Activated CD4-positive, alpha-beta T cell treated with anti-CD3 and anti-CD28 coated beads, Interleukin-2, amount 50 U/mL, for 4 hours (primary cell): ENCODE measurements around the gene KATNB1.
"Not testable (repeated sequence)": the region's sequence is repeated elsewhere in the genome, so short reads cannot be mapped to it uniquely, and the experiment has no call there.

Source experiments
- DNase-seq, 2 experiments: peaks; one replicate each; pipeline ENCODE4 v3.0.0-alpha.2; 2020

Gene KATNB1

GRCh38 chr16:57745768-57746167 is 10.2 kb downstream of the KATNB1 start:
- no peak for DNase-seq

DNA sequence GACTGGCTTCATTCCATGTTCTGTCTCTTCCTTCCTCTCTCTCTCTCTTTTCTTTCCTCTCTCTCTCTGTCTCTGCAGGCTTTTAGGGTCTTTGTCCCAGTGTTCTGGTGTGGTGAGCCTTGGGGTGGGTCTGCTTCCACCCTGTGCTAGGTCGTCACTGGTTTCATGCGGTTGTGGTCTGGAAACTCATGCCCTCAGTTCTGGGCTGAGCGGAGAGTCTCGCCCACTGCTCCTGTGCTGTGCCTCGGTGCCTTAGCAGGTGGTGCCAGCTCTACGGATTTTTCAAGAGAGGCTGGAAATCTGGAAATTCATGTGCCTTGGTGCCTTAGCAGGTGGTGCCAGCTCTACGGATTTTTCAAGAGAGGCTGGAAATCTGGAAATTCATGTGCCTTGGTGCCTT is 10.7 kb downstream of the KATNB1 start:
- not testable (repeated sequence) for DNase-seq

DNA sequence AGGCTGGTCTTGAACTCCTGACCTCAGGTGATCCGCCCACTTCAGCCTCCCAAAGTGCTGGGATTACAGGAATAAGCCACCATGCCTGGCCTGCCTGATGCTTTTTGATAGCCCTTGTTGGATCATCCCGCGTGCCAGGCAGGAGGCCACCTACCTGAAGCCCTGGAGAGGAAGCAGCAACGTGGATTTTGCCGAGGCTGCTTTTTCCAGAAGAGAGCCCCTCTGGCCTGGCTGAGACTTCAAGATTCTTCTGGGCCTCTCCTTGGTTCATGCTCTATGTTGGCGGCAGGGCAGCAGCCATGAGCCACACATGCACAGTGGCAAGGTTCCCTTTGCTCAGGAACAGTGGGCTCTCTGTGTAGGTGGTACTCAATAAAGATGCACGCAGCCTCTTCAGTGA is 11.5 kb downstream of the KATNB1 start:
- no peak for DNase-seq

DNA sequence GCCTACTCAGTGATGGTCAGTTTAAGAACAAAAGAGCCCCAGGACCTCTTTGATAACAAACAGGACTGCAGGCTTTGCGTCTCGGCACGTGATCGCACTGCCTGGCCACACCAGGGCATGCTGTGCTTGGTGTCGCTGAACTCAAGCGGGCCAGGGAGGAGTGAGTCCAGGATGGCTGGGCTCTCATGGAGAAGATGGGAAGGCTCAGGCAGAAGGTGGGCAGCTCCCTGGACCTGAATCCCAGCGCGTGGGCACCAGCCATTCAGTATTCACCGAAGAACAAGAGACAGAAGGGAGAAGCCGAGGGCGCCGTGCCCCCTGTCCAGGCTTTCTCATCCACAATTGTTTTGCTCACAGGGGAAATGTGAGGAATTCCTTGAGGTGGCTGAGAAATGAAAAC is 11.9 kb downstream of the KATNB1 start:
- no peak for DNase-seq

- DNase-seq = no peak
Observed at GRCh38 chr16:57747996-57748395, 12.4 kb downstream of the KATNB1 start.

DNA sequence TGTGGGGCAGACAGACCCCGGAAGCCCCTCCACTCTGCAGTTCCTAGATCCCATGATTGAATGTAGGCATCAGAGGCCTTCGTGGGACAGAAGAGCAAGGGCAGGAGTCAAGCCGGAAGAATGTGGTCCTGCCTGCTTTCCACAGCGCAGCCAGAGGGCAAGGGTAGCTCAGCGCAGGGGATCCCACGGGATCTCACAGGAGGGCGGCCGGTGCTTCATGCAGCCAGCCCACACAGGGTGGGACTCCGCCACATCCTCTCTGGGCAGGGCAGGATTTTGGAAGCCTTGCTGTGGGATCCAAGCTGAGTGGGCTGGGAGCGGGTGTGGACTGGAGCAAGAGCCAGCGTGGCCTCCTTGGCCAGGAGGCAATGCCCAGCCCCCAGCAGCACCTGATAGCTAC is 13.0 kb downstream of the KATNB1 start:
- no peak for DNase-seq

DNA sequence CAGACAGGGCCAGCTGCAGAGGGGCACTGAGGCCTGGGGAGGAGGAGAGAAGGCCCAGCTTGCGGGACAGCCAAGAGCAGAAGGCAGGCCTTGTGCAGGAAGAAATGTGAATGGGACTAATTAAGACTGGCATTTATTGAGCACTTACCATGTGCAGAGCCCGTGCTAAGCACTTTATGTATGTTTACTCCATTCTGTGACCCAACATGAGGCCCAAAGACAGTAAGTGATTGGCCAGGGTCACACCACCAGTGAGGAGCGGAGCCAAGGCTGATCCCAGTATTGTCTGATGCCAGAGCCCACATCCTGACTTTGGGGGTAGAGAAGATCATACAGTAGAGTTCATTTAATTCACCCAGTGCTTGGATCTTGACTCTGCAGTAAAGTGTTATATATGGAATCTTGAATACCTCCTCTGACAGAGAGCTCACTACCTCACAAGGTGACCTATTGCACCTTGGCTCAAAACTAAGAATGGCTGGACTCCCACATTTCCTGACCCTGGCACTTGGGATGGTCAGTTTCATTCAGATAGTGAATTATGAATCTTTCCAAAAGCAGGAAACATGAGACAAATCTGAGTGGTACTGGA is 13.6 kb downstream of the KATNB1 start:
- no peak for DNase-seq

- no peak for DNase-seq
Observed at GRCh38 chr16:57749856-57750452, 14.4 kb downstream of the KATNB1 start.

DNA sequence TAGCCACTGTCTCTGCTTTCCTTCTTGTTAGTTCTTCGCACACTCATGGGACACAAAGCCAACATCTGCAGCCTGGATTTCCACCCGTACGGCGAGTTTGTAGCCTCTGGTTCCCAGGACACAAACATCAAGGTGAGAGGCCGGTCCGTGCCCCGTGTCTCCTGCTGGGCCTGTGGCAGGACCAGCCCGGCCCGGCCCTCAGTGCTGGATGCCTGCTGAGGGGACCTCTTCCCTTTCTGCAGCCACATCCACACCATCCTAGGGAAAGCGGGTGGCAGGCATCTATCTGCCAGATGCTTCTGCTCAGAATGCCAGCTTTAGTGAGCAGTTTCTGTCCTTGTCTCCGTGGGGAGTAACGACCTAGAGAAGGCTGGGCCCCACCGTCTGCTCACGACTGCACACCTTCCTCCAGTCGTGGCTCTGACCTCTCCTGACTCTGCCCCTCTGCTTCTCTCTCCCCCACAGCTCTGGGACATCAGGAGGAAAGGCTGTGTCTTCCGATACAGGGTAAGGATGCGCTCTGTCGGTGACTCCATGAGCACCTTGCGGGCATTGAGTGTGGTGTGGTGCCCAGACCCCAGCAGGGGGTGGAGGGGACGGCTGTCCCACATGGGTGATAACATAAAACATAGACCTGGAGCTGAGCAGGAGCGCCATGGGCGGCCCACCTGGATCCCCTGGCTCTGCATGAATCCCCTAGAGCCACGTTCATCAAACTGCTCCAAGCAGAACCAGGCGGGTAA is 15.4 kb downstream of the KATNB1 start:
- no peak for DNase-seq

- DNase-seq = no peak
Observed at GRCh38 chr16:57751539-57752202, 16.1 kb downstream of the KATNB1 start.

GRCh38 chr16:57752203-57752580 is 16.6 kb downstream of the KATNB1 start:
- DNase-seq = no peak

GRCh38 chr16:57752581-57753447 is 17.2 kb downstream of the KATNB1 start:
- no peak for DNase-seq

DNA sequence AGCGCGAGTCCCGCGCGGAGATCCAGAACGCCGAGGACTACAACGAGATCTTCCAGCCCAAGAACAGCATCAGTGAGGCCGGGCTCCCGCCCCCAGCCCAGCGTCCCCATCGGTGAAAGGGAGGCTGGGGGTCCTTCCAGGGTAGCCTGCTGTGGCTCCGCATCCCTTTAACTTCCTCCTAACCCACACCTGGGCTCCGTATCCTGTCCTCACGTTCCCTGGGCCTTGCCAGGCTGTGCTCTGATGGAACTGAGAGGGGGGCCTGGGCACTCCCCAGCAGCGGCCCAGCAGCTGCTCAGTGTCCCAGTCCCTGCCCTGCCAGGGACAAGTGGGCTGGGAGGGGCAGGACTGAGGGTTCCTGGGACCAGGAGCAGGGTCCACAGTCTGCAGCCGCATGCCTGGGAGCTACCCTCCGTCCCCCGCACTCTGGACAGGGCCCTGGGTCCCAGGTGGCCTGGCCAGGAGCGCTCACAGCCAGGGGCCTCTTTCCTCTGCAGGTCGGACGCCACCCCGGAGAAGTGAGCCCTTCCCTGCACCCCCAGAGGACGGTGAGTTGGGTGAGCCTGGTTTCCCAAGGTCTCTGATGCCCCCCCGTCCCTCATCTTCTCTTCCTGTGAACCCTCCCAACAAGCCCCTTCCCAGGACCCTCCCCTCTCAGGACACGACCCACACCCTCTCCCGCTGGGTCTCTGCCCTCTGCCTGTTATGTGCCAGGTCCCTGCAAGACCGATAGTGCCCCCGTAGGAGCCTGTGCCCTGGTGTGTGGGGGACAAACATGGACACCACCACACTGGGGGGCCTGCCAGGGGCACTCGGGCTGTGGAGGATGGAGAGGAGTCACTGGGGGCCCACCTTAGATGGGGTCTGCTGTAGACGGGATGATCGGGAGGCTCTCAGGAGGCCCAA is 18.1 kb downstream of the KATNB1 start:
- no peak for DNase-seq

DNA sequence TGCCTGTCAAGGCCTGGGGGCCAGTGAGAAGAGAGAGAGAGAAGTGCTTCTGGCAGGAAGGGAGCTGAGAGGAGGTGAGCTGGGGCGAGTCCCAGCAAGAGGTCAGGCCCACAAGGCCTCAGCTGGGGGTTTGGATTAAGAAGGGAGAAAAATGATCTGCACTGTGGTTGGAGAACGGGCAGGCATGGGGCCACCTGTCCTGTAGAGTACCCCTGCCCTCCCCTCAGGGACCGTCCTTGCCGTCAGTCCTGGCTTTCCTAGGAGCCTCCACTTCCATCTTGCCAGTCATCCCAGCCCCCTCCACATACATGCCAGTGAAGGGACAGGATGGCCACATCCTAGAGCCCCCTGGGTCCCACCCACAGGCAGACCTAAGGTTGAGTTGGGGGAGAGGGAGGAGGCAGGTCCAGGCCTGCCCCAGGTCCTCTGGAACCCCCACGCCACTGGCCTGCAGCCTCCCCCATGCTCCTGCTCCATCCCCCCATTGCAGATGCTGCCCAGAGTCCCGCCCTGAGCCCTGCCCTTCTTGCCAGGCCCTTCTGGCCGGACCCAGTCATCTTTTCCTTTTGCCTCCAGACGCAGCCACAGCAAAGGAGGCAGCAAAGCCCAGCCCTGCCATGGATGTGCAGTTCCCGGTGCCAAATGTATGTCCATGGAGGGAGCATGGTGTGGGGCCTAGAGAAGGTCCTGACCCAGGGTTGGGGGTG is 18.9 kb downstream of the KATNB1 start:
- no peak for DNase-seq

- DNase-seq = no peak
Observed at GRCh38 chr16:57755061-57755684, 19.6 kb downstream of the KATNB1 start.

GRCh38 chr16:57755726-57756423 is 20.3 kb downstream of the KATNB1 start:
- no peak for DNase-seq

DNA sequence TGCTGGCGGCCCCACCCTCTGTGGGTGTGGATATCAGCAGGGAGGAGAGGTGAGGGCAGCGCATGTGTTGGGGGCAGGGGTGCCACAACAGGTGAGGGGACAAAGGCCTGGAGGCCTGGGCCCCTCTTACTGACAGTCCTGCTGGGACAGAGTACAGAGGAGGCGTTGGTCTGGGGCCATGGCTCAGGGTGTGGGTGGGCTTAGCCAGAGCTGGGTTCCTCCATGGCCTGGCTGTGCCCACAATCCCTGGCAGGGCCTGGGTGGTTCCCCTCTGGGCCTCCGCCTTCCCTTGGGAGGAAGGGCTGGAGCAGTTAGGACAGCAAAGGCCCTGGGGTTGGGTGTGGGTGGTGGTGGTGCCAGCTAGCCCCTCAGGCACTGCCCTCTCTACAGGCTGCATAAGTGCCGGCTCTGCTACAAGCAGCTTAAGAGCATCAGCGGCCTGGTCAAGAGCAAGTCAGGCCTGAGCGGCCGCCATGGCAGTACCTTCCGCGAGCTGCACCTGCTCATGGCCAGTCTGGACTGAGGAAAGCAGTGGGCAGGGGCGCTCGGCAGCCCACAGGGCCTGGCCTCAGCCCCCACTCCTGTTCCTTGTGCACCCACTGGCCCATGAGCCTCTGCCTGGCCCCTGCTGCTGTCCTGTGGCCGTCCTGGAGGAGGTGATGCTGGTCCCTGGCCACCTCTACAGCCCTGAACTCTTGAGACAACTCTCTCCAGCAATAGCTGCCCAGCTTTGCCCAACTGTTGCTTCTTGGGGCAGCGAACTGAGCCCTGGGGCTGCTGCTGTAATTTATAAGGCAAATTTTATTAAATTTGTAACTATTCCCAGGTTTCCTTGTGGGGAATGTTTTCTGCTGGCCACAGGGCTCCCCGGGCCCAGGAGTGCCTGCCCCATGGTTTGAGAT is 21.1 kb downstream of the KATNB1 start:
- DNase-seq = no peak

GRCh38 chr16:57757326-57757786 is 21.8 kb downstream of the KATNB1 start:
- DNase-seq = peak; percentile 83 to 87

DNA sequence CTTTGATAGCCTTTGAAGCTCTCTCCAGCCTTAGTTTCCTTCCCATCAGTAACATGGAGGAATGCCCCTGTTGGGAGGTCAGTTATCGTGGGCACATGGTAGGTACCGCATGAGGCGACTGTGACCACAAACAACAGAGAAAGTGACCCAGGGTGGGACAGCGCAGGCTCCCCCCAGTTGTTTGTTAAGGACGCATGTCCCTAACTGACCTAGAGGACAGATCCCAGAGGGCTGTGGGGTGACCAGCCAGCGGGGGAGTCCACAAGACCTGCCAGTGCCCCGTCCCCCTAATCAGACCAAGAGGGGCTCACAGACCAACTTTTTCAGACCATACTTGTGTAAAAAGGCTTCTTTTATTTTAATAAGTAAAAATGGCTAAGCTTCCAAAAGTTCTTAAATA is 22.3 kb downstream of the KATNB1 start:
- DNase-seq = no peak
